GM12878 (cell line): Measurements from ENCODE around the gene SLC4A9. TPM values are rescaled to one million over a fixed set of nuclear protein-coding genes. Genes with fewer than 3 reads are reported as not detected.

ENCODE experiments used
- ATAC-seq: fragments of 200-7000 bp; cut with Tn5 transposase; 3 replicates; pipeline ENCODE4 v1.9.1; 2020; ENCODE audit warnings: mild to moderate bottlenecking, moderate library complexity
- BruUV-seq: library from RNA; stranded (reverse); fragments of 400-500 nt; replicated peaks from 2 replicates; lab custom pipeline; 2021; lab: Mats Ljungman, UMichigan
- CTCF ChIA-PET: fragments of 300-600 bp; sonication (Branson Sonifier 250); formaldehyde crosslinking; extraction: SDS; loops from one replicate; lab custom pipeline; 2021; ENCODE audit warnings: inconsistent platforms; lab: Yijun Ruan, JAX
- POLR2A ChIA-PET: fragments of 350-600 bp; formaldehyde crosslinking; extraction: SDS; loops from one replicate; lab custom pipeline; 2021; ENCODE audit warnings: inconsistent platforms; lab: Charles Lee
- RAD21 ChIA-PET: fragments of 300-600 bp; sonication (Branson Sonifier 250); formaldehyde crosslinking; loops from one replicate; lab custom pipeline; 2023; ENCODE audit warnings: antibody characterized with exemption; ENCODE audit not compliant: unreplicated experiment; lab: Charles Lee
- SMC1A ChIA-PET: fragments of 300-600 bp; sonication (Branson Sonifier 250); formaldehyde crosslinking; loops from one replicate; lab custom pipeline; 2023; ENCODE audit not compliant: unreplicated experiment, uncharacterized antibody; lab: Charles Lee
- DNase-seq: peaks from one replicate; pipeline ENCODE4 v3.0.0-alpha.2; 2011; ENCODE audit warnings: low read depth, low spot score
- FAIRE-seq: peaks from 3 replicates; lab custom pipeline; 2011; peaks lifted over from hg19 to GRCh38; lab: Jason Lieb, UNC
- H2AFZ ChIP-seq: 2 replicates; pipeline ENCODE4 v1.6.0; 2011; ENCODE audit warnings: low read depth, low read length, control low read depth; ENCODE audit not compliant: control insufficient read depth
- H3K27ac ChIP-seq: 2 replicates; pipeline ENCODE4 v1.5.1; 2011; ENCODE audit warnings: control low read depth; ENCODE audit not compliant: control insufficient read depth, insufficient read depth
- H3K27me3 ChIP-seq, 2 experiments: replicated peaks in 1 of 2; 2 replicates each; pipeline versions ENCODE4 v1.6.0 to v1.6.1; 2011; ENCODE audit warnings: low read length in 1 of 2; ENCODE audit not compliant: control insufficient read depth in 2 of 2, insufficient read depth in 2 of 2
- H3K36me3 ChIP-seq, 2 experiments: 2 replicates each; pipeline ENCODE4 v1.5.1; 2011; ENCODE audit warnings: low read length in 1 of 2; ENCODE audit not compliant: control insufficient read depth in 2 of 2, insufficient read depth in 2 of 2
- H3K4me1 ChIP-seq: 2 replicates; pipeline ENCODE4 v1.6.1; 2011; ENCODE audit warnings: mild to moderate bottlenecking, low read length, moderate library complexity, mixed read lengths; ENCODE audit not compliant: control insufficient read depth, insufficient read depth
- H3K4me2 ChIP-seq: 2 replicates; pipeline ENCODE4 v1.6.0; 2011; ENCODE audit warnings: control low read depth; ENCODE audit not compliant: control insufficient read depth, insufficient read depth
- H3K4me3 ChIP-seq: fragments of 200-600 bp; sonication (generic); 2 replicates; pipeline ENCODE4 v1.5.1; 2016
- H3K79me2 ChIP-seq: 2 replicates; pipeline ENCODE4 v1.6.0; 2011; ENCODE audit warnings: low read length; ENCODE audit not compliant: control insufficient read depth, insufficient read depth
- H3K9ac ChIP-seq: 2 replicates; pipeline ENCODE4 v1.8.0; 2011; ENCODE audit warnings: low read length, control low read depth, mixed read lengths; ENCODE audit not compliant: control insufficient read depth, insufficient read depth
- H3K9me3 ChIP-seq: replicated peaks from 3 replicates; pipeline ENCODE4 v1.5.1; 2011; ENCODE audit warnings: mild to moderate bottlenecking, low read length; ENCODE audit not compliant: control insufficient read depth, insufficient read depth
- H4K20me1 ChIP-seq: 2 replicates; pipeline ENCODE4 v1.6.0; 2011; ENCODE audit not compliant: control insufficient read depth, insufficient read depth
- BACH1 ChIP-seq: fragments of 450-650 bp; IDR thresholded peaks from 2 replicates; pipeline ENCODE4 v1.6.1; 2017; ENCODE audit warnings: mild to moderate bottlenecking, borderline replicate concordance
- BCL11A ChIP-seq: IDR thresholded peaks from 2 replicates; pipeline ENCODE4 v1.6.1; 2011; ENCODE audit warnings: low read depth, low read length
- HCFC1 ChIP-seq: fragments of 150-350 bp; IDR thresholded peaks from 2 replicates; pipeline ENCODE4 v1.6.1; 2014; ENCODE audit warnings: low read length
- HSF1 ChIP-seq: fragments of 150-350 bp; IDR thresholded peaks from 2 replicates; pipeline ENCODE4 v1.6.1; 2014; ENCODE audit warnings: mild to moderate bottlenecking, low read depth, low read length
- IRF3 ChIP-seq: fragments of 450-650 bp; IDR thresholded peaks from 2 replicates; pipeline ENCODE4 v1.6.1; 2014; ENCODE audit warnings: mild to moderate bottlenecking
- NR2C2 ChIP-seq: IDR thresholded peaks from 2 replicates; pipeline ENCODE4 v1.6.1; 2011; ENCODE audit warnings: borderline replicate concordance, low read depth; ENCODE audit not compliant: control insufficient read depth, insufficient read length
- PAX5 ChIP-seq: IDR thresholded peaks from 2 replicates; pipeline ENCODE4 v1.6.1; 2011; ENCODE audit warnings: low read depth, low read length, borderline replicate concordance
- SIX5 ChIP-seq: IDR thresholded peaks from 2 replicates; pipeline ENCODE4 v1.6.1; 2011; ENCODE audit warnings: mild to moderate bottlenecking, low read depth, low read length, moderate library complexity; ENCODE audit not compliant: severe bottlenecking
- TBL1XR1 ChIP-seq: IDR thresholded peaks from 2 replicates; pipeline ENCODE4 v1.6.1; 2012; ENCODE audit warnings: low read depth, low read length, improper control_type of control experiment
- ZSCAN29 ChIP-seq: fragments of 450-650 bp; IDR thresholded peaks from 2 replicates; pipeline ENCODE4 v1.6.1; 2017; ENCODE audit warnings: mild to moderate bottlenecking, moderate library complexity
- WGBS: methylation state at CpG from one replicate; pipeline ENCODE4 v1.1.6; 2016; ENCODE audit warnings: low lambda C conversion rate; ENCODE audit not compliant: insufficient replicate concordance, insufficient coverage; ENCODE audit errors: missing lambda C conversion rate; 5-methylcytosine and 5-hydroxymethylcytosine counted together
- in situ Hi-C: fragments of 300-500 bp; cut with MboI; formaldehyde crosslinking; loops from 9 replicates; pipeline ENCODE4 v1.14.3; 2018; ENCODE audit warnings: mixed read lengths
- intact Hi-C: fragments of 100-400 bp; cut with micrococcal nuclease; formaldehyde crosslinking; loops from one replicate; pipeline ENCODE4 v1.14.2; 2022; ENCODE audit not compliant: unreplicated experiment
- polyA plus RNA-seq, 11 experiments: library from polyadenylated mRNA; depleted of rRNA in 4 of 11; unstranded in 6 of 11; stranded (reverse) in 5 of 11; fragments of >200 nt; fragmentation: Nextera tagmentation in 4 of 11; fragmentation: Illumina TruSeq in 1 of 11; extraction: Ambion mirVana in 4 of 11; extraction: Trizol in 1 of 11; gene quantifications; 1 replicate in 1 of 11; 2 replicates in 10 of 11; pipeline versions ENCODE4 v1.2.1 to v1.2.3, GENCODE V29; 2011 to 2016; ENCODE audit warnings: inconsistent platforms in 2 of 11, missing spikeins in 2 of 11, low read depth in 1 of 11
- total RNA-seq, 4 experiments: library from RNA; depleted of rRNA in 3 of 4; stranded (reverse); fragments of >200 nt in 3 of 4; fragmentation: Illumina TruSeq in 1 of 4; extraction: Trizol in 1 of 4; gene quantifications; 2 replicates each; pipeline versions ENCODE4 v1.2.1 to v1.2.3, GENCODE V29; 2013 to 2021
- TF ChIP-seq, protein P1 (sequence below): IDR thresholded peaks from 2 replicates; pipeline ENCODE4 v1.6.1; 2012; ENCODE audit warnings: mild to moderate bottlenecking, low read depth, low read length

The SLC4A9 gene
- total and polyA plus RNA-seq, 10 of the 15 experiments (the other 5 are each of a cell fraction or from before 2014, with no cell fraction given), result 0.03 to 0.05 (median 0.05) TPM; not detected in 7

DNA sequence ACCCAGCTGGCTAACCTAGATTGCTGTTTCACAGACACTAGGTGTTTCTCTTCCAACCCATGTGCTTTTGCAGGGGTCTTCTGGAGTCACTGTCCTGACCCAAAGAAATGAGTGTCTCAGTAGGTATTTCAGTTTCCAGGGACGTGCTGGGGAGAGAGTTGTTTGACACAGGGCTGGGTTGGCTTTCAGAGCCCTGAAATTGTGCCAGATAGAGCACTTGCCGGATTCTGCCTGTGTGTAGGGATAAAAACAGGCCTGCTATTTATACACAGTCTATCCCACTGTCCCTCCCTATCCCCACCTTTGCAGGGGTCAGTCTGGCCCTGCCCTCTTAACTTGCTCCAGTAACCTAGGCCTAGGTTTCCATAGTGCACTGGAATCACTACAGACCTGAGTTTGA, 12.6 kb upstream of the SLC4A9 start:
- FAIRE-seq (no peak), ATAC-seq (no peak), DNase-seq (no peak)
- no peak for TF ChIP-seq BACH1
- TF ChIP-seq HSF1, result no peak
- no peak for TF ChIP-seq ZSCAN29
- no peak for TF ChIP-seq SIX5
- no peak for TF ChIP-seq HCFC1
- no peak for TF ChIP-seq NR2C2
- TF ChIP-seq, protein P1, sequence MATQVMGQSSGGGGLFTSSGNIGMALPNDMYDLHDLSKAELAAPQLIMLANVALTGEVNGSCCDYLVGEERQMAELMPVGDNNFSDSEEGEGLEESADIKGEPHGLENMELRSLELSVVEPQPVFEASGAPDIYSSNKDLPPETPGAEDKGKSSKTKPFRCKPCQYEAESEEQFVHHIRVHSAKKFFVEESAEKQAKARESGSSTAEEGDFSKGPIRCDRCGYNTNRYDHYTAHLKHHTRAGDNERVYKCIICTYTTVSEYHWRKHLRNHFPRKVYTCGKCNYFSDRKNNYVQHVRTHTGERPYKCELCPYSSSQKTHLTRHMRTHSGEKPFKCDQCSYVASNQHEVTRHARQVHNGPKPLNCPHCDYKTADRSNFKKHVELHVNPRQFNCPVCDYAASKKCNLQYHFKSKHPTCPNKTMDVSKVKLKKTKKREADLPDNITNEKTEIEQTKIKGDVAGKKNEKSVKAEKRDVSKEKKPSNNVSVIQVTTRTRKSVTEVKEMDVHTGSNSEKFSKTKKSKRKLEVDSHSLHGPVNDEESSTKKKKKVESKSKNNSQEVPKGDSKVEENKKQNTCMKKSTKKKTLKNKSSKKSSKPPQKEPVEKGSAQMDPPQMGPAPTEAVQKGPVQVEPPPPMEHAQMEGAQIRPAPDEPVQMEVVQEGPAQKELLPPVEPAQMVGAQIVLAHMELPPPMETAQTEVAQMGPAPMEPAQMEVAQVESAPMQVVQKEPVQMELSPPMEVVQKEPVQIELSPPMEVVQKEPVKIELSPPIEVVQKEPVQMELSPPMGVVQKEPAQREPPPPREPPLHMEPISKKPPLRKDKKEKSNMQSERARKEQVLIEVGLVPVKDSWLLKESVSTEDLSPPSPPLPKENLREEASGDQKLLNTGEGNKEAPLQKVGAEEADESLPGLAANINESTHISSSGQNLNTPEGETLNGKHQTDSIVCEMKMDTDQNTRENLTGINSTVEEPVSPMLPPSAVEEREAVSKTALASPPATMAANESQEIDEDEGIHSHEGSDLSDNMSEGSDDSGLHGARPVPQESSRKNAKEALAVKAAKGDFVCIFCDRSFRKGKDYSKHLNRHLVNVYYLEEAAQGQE, result no peak
- no peak for TF ChIP-seq IRF3
- no peak for TF ChIP-seq TBL1XR1
- no peak for TF ChIP-seq BCL11A
- TF ChIP-seq PAX5, result no peak
- intact Hi-C loops, result loop anchor here (5.0 kb wide), 1 partner anchor 45 kb away; the partner anchor contains the start of gene PFDN1
- peaks cover 19% of the 10 kb centered on the region for H3K4me1 ChIP-seq
- H3K9me3 ChIP-seq, result no peaks in the 10 kb centered on the region
- no peaks in the 10 kb centered on the region for H3K36me3 ChIP-seq
- H3K4me3 ChIP-seq, result peak overlapping the region; percentile 66; the same call in 1 of the 2 replicates
- in situ Hi-C loops, result no loop called here
- CTCF ChIA-PET, result interaction anchor here (0.6 to 16.9 kb wide), 23 partner anchors 8 to 372 kb away, joined by 3 to 774 read pairs (median 5); partner anchors contain the start of genes PFDN1 and SLC4A9
- 83% methylated on average over 2 of the region's 2 CpGs for whole genome bisulfite sequencing
- BruUV-seq, result no TSS peak
- RAD21 ChIA-PET, result interaction anchor here (0.8 to 9.2 kb wide), 11 partner anchors 11 to 200 kb away, joined by 3 to 131 read pairs (median 5); partner anchors contain the start of gene EIF4EBP3
- POLR2A ChIA-PET, result interaction anchor here (0.5 to 1.6 kb wide), 5 partner anchors 44 to 107 kb away, joined by 3 to 7 read pairs (median 5); partner anchors contain the start of gene PFDN1
- no peaks in the 10 kb centered on the region; a peak in 1 of 4 replicates for H3K27me3 ChIP-seq
- no peak overlapping the region for H3K27ac ChIP-seq
- H3K79me2 ChIP-seq, result no peaks in the 10 kb centered on the region
- H3K4me2 ChIP-seq, result peak overlapping the region; percentile 99
- H3K9ac ChIP-seq, result peak overlapping the region; percentile 48; the same call in 1 of the 2 replicates
- no peaks in the 10 kb centered on the region for H4K20me1 ChIP-seq
- H2AFZ ChIP-seq, result no peak overlapping the region
- SMC1A ChIA-PET, result interaction anchor here (1.1 to 12.2 kb wide), 7 partner anchors 9 to 109 kb away, joined by 3 to 345 read pairs (median 6); no protein-coding TSS in a partner anchor
